Rectal smooth muscle tissue (tissue), 1 donor: ENCODE measurements around the gene ZBTB39.
"Not testable (repeated sequence)": the region's sequence is repeated elsewhere in the genome, so short reads cannot be mapped to it uniquely, and the experiment has no call there.

Experiments used
- H3K27ac ChIP-seq: one replicate; pipeline ENCODE4 v1.7.0; 2013; ENCODE audit warnings: low read depth, low read length, inconsistent platforms
- H3K27me3 ChIP-seq: one replicate; pipeline ENCODE4 v1.7.0; 2013; ENCODE audit warnings: low read length; ENCODE audit not compliant: control insufficient read depth, insufficient read depth
- H3K36me3 ChIP-seq: one replicate; pipeline ENCODE4 v1.7.0; 2013; ENCODE audit warnings: low read length; ENCODE audit not compliant: control insufficient read depth, insufficient read depth
- H3K4me1 ChIP-seq: one replicate; pipeline ENCODE4 v1.7.0; 2013; ENCODE audit warnings: low read length; ENCODE audit not compliant: control insufficient read depth, insufficient read depth
- H3K4me3 ChIP-seq: one replicate; pipeline ENCODE4 v1.7.0; 2013; ENCODE audit warnings: low read length
- H3K9ac ChIP-seq: one replicate; pipeline ENCODE4 v1.7.0; 2013; ENCODE audit warnings: low read length

Gene ZBTB39

DNA sequence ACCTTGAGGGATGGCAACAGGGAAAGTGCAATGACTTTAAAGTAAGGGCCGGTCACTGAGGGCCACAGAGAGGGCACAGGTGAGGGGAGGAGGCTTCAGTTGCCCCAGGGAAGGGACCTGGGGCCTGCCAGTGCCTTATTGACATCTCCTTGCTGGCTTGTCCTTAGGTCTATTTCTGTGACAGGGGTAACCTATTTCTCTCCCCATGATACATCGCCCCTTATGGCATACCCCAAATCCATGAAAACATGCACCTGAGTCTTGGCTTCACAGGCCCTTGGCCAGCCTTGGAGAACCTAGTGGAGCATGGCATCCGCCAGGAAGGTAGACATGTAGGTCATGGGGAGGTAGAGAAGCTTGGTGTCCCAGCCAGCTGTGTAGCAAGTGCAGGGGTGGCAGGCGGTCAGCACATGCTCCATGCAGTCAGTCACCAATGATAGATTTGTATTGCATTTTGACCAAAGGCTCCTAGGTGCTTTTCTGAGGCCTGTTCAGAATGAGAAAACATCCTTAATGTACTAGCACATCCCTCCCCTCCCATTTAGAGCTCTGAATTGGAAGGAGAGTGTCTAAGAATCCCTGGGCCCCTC, 25.3 kb downstream of the ZBTB39 start:
- H3K27me3 ChIP-seq: no peaks in the 10 kb centered on the region
- no peak overlapping the region for H3K9ac ChIP-seq
- no peaks in the 10 kb centered on the region for H3K4me1 ChIP-seq
- H3K27ac ChIP-seq: no peak overlapping the region
- no peak overlapping the region for H3K4me3 ChIP-seq
- H3K36me3 ChIP-seq: no peaks in the 10 kb centered on the region

DNA sequence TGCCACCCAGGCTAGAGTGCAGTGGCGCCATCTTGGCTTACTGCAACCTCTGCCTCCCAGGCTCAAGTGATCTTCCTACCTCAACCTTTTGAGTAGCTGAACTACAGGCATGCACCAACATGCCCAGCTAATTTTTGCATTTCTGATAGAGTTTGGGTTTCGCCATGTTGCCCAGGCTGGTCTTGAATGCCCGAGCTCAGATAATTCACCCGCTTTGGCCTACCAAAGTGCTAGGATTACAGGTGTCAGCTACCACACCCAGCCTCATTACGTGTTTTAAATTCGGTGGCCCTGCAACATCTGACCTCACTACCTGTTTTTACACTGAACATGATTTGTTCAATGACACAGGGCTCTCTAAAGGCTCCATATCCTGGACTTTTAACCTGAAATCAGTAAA, 26.1 kb downstream of the ZBTB39 start:
- Histone ChIP-seq H3K27ac (no peak overlapping the region), H3K9ac (no peak overlapping the region)

GRCh38 chr12:56979628-56980027, 26.7 kb downstream of the ZBTB39 start:
- H3K4me3 ChIP-seq: no peak overlapping the region
- no peaks in the 10 kb centered on the region for H3K36me3 ChIP-seq
- H3K27me3 ChIP-seq: no peaks in the 10 kb centered on the region
- no peak overlapping the region for H3K9ac ChIP-seq
- no peak overlapping the region for H3K27ac ChIP-seq
- no peaks in the 10 kb centered on the region for H3K4me1 ChIP-seq

More for the DNA sequence above, 26.1 kb downstream of the ZBTB39 start:
- H3K36me3 ChIP-seq: no peaks in the 10 kb centered on the region
- no peak overlapping the region for H3K4me3 ChIP-seq
- no peaks in the 10 kb centered on the region for H3K4me1 ChIP-seq
- no peaks in the 10 kb centered on the region for H3K27me3 ChIP-seq

DNA sequence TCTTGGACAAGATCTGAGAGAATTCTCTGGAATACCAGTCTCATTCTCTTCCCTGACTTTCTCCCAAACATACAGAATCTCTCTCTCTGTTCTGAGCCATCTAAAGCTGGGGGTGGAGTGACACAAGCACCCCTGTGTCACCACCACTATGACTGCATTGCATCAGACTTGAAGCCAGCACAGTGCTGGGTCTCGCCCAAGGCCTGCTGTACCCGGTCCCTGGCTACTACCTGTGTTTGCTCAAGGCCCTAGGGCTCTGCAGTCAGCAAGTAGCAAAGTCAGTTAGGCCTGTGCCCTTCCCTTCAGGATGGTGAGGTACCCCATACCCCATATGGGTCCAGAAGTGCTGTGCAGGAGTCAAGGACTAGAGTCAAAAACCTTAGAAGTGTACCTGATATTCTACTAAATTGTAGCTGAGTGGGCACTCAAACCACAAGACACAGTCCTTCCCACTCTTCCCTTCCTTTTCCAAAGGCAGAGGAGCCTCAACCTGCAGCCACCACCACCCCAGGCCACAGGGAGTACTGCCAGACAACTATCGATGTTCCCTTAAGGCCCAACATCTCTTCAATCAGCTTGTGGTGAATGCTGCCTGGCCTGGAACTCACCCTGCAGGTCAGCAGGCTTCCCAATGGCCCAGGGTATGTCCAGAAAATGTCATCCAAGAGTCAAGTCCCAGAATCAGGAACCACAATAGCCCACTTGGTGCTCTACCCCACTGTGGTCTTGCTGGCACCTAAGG, 27.8 kb downstream of the ZBTB39 start:
- Histone ChIP-seq H3K27ac (no peak overlapping the region), H3K4me3 (no peak overlapping the region), H3K9ac (no peak overlapping the region), H3K4me1 (no peaks in the 10 kb centered on the region), H3K27me3 (no peaks in the 10 kb centered on the region), H3K36me3 (no peaks in the 10 kb centered on the region)

DNA sequence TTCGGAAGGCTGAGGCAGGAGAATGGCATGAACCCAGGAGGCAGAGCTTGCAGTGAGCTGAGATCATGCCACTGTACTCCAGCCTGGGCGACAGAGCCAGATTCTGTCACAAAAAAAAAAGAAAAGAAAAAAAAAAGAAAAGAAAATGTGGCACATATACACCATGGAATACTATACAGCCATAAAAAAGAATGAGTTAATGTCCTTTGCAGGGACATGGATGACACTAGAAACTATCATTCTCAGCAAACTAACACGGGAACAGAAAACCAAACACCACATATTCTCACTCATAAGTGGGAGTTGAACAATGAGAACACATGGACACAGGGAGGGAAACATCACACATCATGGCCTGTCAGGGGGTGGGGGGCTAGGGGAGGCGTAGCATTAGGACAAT, 29.0 kb downstream of the ZBTB39 start:
- H3K27me3 ChIP-seq, H3K4me3 ChIP-seq, H3K36me3 ChIP-seq, H3K4me1 ChIP-seq, H3K9ac ChIP-seq, H3K27ac ChIP-seq: not testable (repeated sequence)

- not testable (repeated sequence) for H3K4me1 ChIP-seq
These were observed 32.1 kb downstream of the ZBTB39 start for GRCh38 chr12:56974224-56974623.

DNA sequence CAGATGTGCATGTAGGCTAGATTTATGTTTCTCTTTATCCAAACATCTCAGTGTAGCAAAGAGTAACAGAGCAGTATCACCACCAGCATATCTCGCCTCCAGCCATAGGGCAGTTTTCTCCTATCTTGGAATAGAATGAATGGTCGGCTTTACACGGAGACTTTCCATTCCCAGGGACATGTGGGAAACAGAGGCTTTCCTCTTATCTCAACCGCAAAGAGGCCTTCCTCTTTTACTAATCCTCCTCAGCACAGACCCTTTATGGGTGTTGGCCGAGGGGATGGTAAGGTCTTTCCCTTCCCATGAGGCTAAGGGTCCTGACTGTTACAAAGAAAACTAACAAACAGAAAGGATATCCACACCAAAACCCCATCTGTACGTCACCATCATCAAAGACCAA, 37.4 kb downstream of the ZBTB39 start:
- H3K36me3 ChIP-seq, H3K4me1 ChIP-seq, H3K9ac ChIP-seq, H3K27ac ChIP-seq, H3K4me3 ChIP-seq, H3K27me3 ChIP-seq: not testable (repeated sequence)

More at GRCh38 chr12:56974224-56974623, 32.1 kb downstream of the ZBTB39 start:
- not testable (repeated sequence) for H3K36me3 ChIP-seq, H3K4me3 ChIP-seq, H3K27me3 ChIP-seq, H3K9ac ChIP-seq, H3K27ac ChIP-seq

DNA sequence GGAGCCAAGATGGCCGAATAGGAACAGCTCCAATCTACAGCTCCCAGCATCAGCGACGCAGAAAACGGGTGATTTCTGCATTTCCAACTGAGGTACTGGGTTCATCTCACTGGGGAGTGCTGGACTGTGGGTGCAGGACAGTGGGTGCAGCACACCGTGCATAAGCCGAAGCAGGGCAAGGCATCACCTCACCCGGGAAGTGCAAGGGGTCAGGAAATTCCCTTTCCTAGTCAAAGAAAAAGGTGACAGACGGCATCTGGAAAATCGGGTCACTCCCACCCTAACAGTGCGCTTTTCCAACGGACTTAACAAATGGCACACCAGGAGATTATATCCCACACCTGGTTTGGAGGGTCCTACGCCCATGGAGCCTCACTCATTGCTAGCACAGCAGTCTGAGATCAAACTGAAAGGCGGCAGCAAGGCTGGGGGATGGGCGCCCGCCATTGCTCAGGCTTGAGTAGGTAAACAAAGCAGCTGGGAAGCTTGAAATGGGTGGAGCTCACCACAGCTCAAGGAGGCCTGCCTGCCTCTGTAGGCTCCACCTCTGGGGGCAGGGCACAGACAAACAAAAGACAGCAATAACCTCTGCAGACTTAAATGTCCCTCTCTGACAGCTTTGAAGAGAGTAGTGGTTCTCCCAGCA, 40.2 kb downstream of the ZBTB39 start:
- not testable (repeated sequence) for H3K9ac ChIP-seq, H3K36me3 ChIP-seq, H3K4me3 ChIP-seq, H3K27ac ChIP-seq, H3K27me3 ChIP-seq, H3K4me1 ChIP-seq

DNA sequence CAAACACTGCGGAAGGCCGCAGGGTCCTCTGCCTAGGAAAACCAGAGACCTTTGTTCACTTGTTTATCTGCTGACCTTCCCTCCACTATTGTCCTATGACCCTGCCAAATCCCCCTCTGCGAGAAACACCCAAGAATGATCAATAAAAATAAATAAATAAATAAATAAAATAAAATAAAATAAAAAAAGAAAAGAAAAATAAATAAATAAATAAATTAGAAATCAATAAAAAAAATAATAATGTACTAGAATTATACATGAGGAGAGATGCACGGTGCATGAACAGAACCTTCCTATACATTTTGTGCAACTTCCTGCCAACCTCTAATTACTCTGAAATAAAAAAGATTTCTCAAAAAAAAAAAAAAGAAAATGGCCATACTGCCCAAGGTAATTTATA, 41.2 kb downstream of the ZBTB39 start:
- H3K36me3 ChIP-seq, H3K27me3 ChIP-seq, H3K27ac ChIP-seq, H3K4me1 ChIP-seq, H3K9ac ChIP-seq, H3K4me3 ChIP-seq: not testable (repeated sequence)

- not testable (repeated sequence) for H3K27me3 ChIP-seq, H3K9ac ChIP-seq, H3K27ac ChIP-seq, H3K4me1 ChIP-seq, H3K4me3 ChIP-seq, H3K36me3 ChIP-seq
These were observed 42.8 kb downstream of the ZBTB39 start for GRCh38 chr12:56963557-56963956.

DNA sequence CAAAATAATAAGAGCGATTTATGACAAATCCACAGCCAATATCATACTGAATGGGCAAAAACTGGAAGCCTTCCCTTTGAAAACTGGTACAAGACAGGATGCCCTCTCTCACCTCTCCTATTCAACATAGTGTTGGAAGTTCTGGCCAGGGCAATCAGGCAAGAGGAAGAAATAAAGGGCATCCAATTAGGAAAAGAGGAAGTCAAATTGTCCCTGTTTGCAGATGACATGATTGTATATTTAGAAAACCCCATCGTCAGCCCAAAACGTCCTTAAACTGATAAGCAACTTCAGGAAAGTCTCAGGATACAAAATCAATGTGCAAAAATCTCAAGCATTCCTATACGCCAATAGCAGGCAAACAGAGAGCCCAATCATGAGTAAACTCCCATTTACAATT, 44.1 kb downstream of the ZBTB39 start:
- not testable (repeated sequence) for H3K4me3 ChIP-seq

DNA sequence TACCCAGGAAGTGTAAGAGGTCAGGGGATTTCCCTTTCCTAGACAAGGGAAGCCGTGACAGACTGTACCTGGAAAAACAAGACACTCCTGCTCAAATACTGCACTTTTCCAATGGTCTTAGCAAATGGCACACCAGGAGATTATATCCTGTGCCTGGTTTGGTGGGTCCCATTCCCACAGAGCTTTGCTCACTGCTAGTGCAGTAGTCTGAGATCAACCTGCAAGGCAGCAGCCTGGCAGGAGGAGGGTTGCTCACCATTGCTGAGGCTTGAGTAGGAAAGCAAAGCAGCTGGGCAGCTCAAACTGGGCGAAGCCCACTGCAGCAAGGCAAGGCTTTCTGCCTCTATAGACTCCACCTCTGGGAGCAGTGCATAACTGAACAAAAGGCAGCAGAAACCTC, 47.9 kb downstream of the ZBTB39 start:
- Histone ChIP-seq H3K36me3 (no peaks in the 10 kb centered on the region), H3K4me3 (no peak overlapping the region), H3K27ac (no peak overlapping the region), H3K4me1 (no peaks in the 10 kb centered on the region), H3K27me3 (no peaks in the 10 kb centered on the region), H3K9ac (no peak overlapping the region)

More for the DNA sequence above, 44.1 kb downstream of the ZBTB39 start:
- not testable (repeated sequence) for H3K27ac ChIP-seq, H3K4me1 ChIP-seq, H3K9ac ChIP-seq, H3K36me3 ChIP-seq, H3K27me3 ChIP-seq
